Measurements from ENCODE around the gene TMEM125.

- TF ChIP-seq, protein P1, sequence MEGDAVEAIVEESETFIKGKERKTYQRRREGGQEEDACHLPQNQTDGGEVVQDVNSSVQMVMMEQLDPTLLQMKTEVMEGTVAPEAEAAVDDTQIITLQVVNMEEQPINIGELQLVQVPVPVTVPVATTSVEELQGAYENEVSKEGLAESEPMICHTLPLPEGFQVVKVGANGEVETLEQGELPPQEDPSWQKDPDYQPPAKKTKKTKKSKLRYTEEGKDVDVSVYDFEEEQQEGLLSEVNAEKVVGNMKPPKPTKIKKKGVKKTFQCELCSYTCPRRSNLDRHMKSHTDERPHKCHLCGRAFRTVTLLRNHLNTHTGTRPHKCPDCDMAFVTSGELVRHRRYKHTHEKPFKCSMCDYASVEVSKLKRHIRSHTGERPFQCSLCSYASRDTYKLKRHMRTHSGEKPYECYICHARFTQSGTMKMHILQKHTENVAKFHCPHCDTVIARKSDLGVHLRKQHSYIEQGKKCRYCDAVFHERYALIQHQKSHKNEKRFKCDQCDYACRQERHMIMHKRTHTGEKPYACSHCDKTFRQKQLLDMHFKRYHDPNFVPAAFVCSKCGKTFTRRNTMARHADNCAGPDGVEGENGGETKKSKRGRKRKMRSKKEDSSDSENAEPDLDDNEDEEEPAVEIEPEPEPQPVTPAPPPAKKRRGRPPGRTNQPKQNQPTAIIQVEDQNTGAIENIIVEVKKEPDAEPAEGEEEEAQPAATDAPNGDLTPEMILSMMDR (IDR thresholded peaks at IDR 0.05; ENCODE audit: insufficient read depth, low read depth, low read length): no peak
- TF ChIP-seq EZH2 (IDR thresholded peaks at IDR 0.05; ENCODE audit: insufficient read depth, low read length): no peak
These were observed 2.4 kb upstream of the TMEM125 start for GRCh38 chr1:43267291-43267805.
